ENCODE results near the gene SLC9C1. TPM values are rescaled to one million over a fixed set of nuclear protein-coding genes. Genes with fewer than 3 reads are reported as not detected.

The SLC9C1 gene
- total and polyA plus RNA-seq, 2 of the 4 experiments (the other 2 are of a cell fraction), result not detected

- Histone ChIP-seq H3K36me3 (ENCODE audit: control insufficient read depth, insufficient read depth, low read length) (no peaks in the 10 kb centered on the region), H2AK5ac (ENCODE audit: low read depth, low read length) (no peak overlapping the region), H2AFZ (replicated peaks; ENCODE audit: low read length, poor library complexity) (no peak overlapping the region), H2AK9ac (replicated peaks; ENCODE audit: low read depth, low read length, poor library complexity) (no peak overlapping the region), H3K27ac (ENCODE audit: insufficient read depth, low read length) (no peak overlapping the region), H2BK120ac (ENCODE audit: low read depth, low read length) (no peak overlapping the region), H3K4me2 (ENCODE audit: low read depth, low read length) (no peak overlapping the region), H3K4me3 (ENCODE audit: insufficient read depth, low read depth, low read length) (no peak overlapping the region), H4K20me1 (ENCODE audit: insufficient read depth, low read length) (no peaks in the 10 kb centered on the region), H2BK15ac (ENCODE audit: low read depth, low read length) (no peak overlapping the region), H3K27me3 (ENCODE audit: control insufficient read depth, insufficient read depth, low read length) (peaks cover 12% of the 10 kb centered on the region; the same call in 1 of the 2 replicates), H3K4me1 (ENCODE audit: control insufficient read depth, insufficient read depth, low read length) (no peaks in the 10 kb centered on the region), H3K23ac (ENCODE audit: low read depth, low read length) (no peak overlapping the region), H3K9ac (ENCODE audit: low read depth, low read length) (no peak overlapping the region), H2BK5ac (ENCODE audit: low read depth, low read length, poor library complexity, severe bottlenecking) (no peak overlapping the region), H3K14ac (replicated peaks; ENCODE audit: low read depth, low read length) (no peak overlapping the region), H3K56ac (ENCODE audit: extremely low read depth, insufficient read depth, low read length) (no peak overlapping the region), H4K8ac (ENCODE audit: low read depth in 2 of 2, low read length in 2 of 2) (no peak overlapping the region), H3K79me1 (ENCODE audit: low read depth in 1 of 2, low read length in 2 of 2) (no peaks in the 10 kb centered on the region), H3K9me3 (ENCODE audit: control insufficient read depth, insufficient read depth, low read length) (peaks cover 3% of the 10 kb centered on the region; the same call in 1 of the 2 replicates), H4K91ac (ENCODE audit: insufficient read depth, low read depth, low read length) (no peak overlapping the region), H4K5ac (ENCODE audit: low read depth, low read length) (no peak overlapping the region), H2BK20ac (ENCODE audit: low read depth, low read length) (no peak overlapping the region), H3K9me1 (ENCODE audit: insufficient read depth, low read length) (no peaks in the 10 kb centered on the region), H3K4ac (ENCODE audit: low read depth, low read length) (no peak overlapping the region), H3K18ac (ENCODE audit: low read depth, low read length) (no peak overlapping the region)
- ATAC-seq (ENCODE audit: low read depth), result no peak
- intact Hi-C loops (cut with micrococcal nuclease) (no loop called here), dilution Hi-C loops (cut with HindIII; ENCODE audit: low sequenced_read_pairs, unreplicated experiment) (no loop called here), in situ Hi-C loops (cut with MboI; ENCODE audit: low sequenced_read_pairs) (no loop called here)
- ChIA-PET POLR2A (ENCODE audit: unreplicated experiment) (no interaction called here), CTCF (no interaction called here)
- WGBS, 2 experiments (ENCODE audit: extremely low coverage in 2 of 2, insufficient read length in 1 of 2), result no CpG with 5 or more reads among the region's 2 CpGs
- TF ChIP-seq, protein P1, sequence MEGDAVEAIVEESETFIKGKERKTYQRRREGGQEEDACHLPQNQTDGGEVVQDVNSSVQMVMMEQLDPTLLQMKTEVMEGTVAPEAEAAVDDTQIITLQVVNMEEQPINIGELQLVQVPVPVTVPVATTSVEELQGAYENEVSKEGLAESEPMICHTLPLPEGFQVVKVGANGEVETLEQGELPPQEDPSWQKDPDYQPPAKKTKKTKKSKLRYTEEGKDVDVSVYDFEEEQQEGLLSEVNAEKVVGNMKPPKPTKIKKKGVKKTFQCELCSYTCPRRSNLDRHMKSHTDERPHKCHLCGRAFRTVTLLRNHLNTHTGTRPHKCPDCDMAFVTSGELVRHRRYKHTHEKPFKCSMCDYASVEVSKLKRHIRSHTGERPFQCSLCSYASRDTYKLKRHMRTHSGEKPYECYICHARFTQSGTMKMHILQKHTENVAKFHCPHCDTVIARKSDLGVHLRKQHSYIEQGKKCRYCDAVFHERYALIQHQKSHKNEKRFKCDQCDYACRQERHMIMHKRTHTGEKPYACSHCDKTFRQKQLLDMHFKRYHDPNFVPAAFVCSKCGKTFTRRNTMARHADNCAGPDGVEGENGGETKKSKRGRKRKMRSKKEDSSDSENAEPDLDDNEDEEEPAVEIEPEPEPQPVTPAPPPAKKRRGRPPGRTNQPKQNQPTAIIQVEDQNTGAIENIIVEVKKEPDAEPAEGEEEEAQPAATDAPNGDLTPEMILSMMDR (conservative IDR thresholded peaks at IDR 0.05; ENCODE audit: low read depth, low read length), result no peak
- TF ChIP-seq CHD1 (IDR thresholded peaks at IDR 0.05; ENCODE audit: low read depth, low read length) (no peak), RCOR1 (IDR thresholded peaks at IDR 0.05; ENCODE audit: insufficient replicate concordance, low read length) (no peak), FOS (IDR thresholded peaks at IDR 0.05; ENCODE audit: low read depth, low read length) (no peak), SMC3 (IDR thresholded peaks at IDR 0.05; ENCODE audit: low read depth, low read length) (no peak), RAD21 (IDR thresholded peaks at IDR 0.05; ENCODE audit: low read length) (no peak), NFE2L2 (IDR thresholded peaks at IDR 0.05; ENCODE audit: low read depth, low read length) (no peak), RFX5 (IDR thresholded peaks at IDR 0.05; ENCODE audit: low read depth, low read length) (no peak), ELK1 (IDR thresholded peaks at IDR 0.05; ENCODE audit: borderline replicate concordance, low read depth, low read length) (no peak), MAZ (IDR thresholded peaks at IDR 0.05; ENCODE audit: borderline replicate concordance, low read depth, low read length) (no peak), POLR2A (IDR thresholded peaks at IDR 0.05; ENCODE audit: low read depth, low read length) (no peak), CEBPB (IDR thresholded peaks at IDR 0.05; ENCODE audit: low read depth, low read length) (no peak)
- TF ChIP-seq, protein P2, sequence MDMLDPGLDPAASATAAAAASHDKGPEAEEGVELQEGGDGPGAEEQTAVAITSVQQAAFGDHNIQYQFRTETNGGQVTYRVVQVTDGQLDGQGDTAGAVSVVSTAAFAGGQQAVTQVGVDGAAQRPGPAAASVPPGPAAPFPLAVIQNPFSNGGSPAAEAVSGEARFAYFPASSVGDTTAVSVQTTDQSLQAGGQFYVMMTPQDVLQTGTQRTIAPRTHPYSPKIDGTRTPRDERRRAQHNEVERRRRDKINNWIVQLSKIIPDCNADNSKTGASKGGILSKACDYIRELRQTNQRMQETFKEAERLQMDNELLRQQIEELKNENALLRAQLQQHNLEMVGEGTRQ (IDR thresholded peaks at IDR 0.05; ENCODE audit: low read depth, low read length), result no peak
- no TSS peak for BruUV-seq (replicated peaks)
- DNase-seq, result no peak
Observed at GRCh38 chr3:112338727-112339056, 44.7 kb upstream of the SLC9C1 start.

Measured in IMR-90 (cell line).